ENCODE measurements around the gene S100A6. TPM values are rescaled to one million over a fixed set of nuclear protein-coding genes. Genes with fewer than 3 reads are reported as not detected.

The S100A6 gene
- total RNA-seq, 1 experiment from 2014 or later: 19.2 TPM

GRCh38 chr1:153578490-153578889 lies 42.7 kb upstream of the S100A6 start (continued):
- TF ChIP-seq EMX1 (CRISPR knock-in tag; IDR thresholded peaks at IDR 0.05) (no peak), E2F4 (CRISPR knock-in tag; IDR thresholded peaks at IDR 0.05; ENCODE audit: borderline replicate concordance, low read depth) (no peak), SP1 (CRISPR knock-in tag; conservative IDR thresholded peaks at IDR 0.05) (no peak), FOXP4 (CRISPR knock-in tag; IDR thresholded peaks at IDR 0.05) (no peak), ZNF423 (CRISPR knock-in tag; IDR thresholded peaks at IDR 0.05) (no peak)
- TF ChIP-seq, protein P1, sequence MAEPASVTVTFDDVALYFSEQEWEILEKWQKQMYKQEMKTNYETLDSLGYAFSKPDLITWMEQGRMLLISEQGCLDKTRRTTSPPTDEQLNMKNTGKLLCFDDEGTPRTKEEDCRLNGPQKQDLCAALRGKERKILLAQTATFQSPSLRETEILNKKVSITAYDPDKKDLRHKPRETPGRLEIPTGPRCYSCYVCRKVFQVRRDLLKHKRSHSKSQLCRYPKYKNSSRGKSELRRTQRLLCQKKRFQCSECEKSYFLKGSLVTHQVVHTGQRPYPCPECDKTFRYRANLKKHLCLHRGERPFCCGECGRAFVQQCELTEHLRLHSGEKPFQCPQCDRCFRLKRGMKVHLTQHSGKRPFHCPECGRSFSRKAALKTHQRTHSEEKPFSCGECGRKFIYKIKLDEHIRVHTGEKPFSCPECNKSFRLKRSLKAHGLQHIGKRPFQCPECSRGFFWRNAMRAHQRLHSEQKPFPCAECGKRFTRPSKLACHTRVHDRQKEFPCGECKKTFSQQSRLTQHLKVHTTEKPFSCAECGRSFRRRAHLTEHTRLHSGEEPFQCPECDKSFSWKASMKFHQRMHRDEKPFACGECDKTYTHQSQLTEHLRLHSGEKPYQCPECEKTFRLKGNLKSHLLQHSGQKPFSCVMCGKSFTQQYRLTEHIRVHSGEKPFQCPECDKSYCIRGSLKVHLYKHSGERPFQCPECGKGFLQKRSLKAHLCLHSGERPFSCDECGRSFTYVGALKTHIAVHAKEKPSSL (CRISPR knock-in tag; conservative IDR thresholded peaks at IDR 0.05): no peak
- TF ChIP-seq, protein P2, sequence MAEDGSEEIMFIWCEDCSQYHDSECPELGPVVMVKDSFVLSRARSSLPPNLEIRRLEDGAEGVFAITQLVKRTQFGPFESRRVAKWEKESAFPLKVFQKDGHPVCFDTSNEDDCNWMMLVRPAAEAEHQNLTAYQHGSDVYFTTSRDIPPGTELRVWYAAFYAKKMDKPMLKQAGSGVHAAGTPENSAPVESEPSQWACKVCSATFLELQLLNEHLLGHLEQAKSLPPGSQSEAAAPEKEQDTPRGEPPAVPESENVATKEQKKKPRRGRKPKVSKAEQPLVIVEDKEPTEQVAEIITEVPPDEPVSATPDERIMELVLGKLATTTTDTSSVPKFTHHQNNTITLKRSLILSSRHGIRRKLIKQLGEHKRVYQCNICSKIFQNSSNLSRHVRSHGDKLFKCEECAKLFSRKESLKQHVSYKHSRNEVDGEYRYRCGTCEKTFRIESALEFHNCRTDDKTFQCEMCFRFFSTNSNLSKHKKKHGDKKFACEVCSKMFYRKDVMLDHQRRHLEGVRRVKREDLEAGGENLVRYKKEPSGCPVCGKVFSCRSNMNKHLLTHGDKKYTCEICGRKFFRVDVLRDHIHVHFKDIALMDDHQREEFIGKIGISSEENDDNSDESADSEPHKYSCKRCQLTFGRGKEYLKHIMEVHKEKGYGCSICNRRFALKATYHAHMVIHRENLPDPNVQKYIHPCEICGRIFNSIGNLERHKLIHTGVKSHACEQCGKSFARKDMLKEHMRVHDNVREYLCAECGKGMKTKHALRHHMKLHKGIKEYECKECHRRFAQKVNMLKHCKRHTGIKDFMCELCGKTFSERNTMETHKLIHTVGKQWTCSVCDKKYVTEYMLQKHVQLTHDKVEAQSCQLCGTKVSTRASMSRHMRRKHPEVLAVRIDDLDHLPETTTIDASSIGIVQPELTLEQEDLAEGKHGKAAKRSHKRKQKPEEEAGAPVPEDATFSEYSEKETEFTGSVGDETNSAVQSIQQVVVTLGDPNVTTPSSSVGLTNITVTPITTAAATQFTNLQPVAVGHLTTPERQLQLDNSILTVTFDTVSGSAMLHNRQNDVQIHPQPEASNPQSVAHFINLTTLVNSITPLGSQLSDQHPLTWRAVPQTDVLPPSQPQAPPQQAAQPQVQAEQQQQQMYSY (CRISPR knock-in tag; IDR thresholded peaks at IDR 0.05): no peak

DNA sequence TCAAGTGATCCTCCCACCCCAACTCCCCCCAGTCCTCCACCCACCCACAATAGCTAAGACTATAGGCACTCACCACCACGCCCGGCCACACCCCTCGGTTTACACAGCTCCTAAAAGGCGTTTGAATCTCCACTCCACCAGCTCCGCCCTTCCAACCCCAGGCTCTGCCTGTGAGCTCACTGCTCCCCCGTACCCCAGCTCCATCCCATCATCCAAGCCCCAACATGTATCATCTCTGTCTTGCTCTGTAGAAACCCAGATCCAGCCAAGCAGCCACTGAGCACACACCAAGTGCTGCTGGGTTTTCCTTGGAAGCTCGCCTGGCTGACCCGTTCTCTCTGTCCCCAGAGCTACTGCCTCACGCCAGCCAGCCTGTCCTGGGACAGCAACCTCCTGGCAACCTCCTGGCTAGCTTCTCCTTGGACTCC lies 41.8 kb upstream of the S100A6 start:
- no peak overlapping the region for H3K4me3 Mint-ChIP-seq
- H3K4me1 Mint-ChIP-seq: peaks cover 16% of the 10 kb centered on the region
- ChIA-PET CTCF (interaction anchor here (0.6 to 2.7 kb wide), 10 partner anchors 9 to 83 kb away, joined by 3 to 30 read pairs (median 4); partner anchors contain the start of genes CHTOP, S100A1, S100A13 and S100A14), POLR2A (interaction anchor here (0.8 to 1.1 kb wide), 2 partner anchors 21 to 57 kb away, joined by 3 to 4 read pairs; no protein-coding TSS in a partner anchor)
- no peaks in the 10 kb centered on the region for H3K9me3 Mint-ChIP-seq
- no peak overlapping the region for H3K27ac Mint-ChIP-seq
- DNase-seq (ENCODE audit: low spot score): no peak
- H3K27me3 Mint-ChIP-seq (ENCODE audit: low read depth): 0 out of 2 replicates have a peak, but pooled peaks cover 2% of the 10 kb centered on the region
- no peak for ATAC-seq
- H3K36me3 Mint-ChIP-seq: peaks cover 3% of the 10 kb centered on the region; the same call in 1 of the 2 replicates
- TF ChIP-seq ZNF219 (CRISPR knock-in tag; IDR thresholded peaks at IDR 0.05; ENCODE audit: borderline replicate concordance) (no peak), E2F4 (CRISPR knock-in tag; IDR thresholded peaks at IDR 0.05; ENCODE audit: borderline replicate concordance, low read depth) (no peak), ZNF512 (CRISPR knock-in tag; IDR thresholded peaks at IDR 0.05; ENCODE audit: borderline replicate concordance) (no peak), FOXK1 (CRISPR knock-in tag; IDR thresholded peaks at IDR 0.05) (no peak), NFATC4 (CRISPR knock-in tag; IDR thresholded peaks at IDR 0.05) (no peak), AFF4 (CRISPR knock-in tag; IDR thresholded peaks at IDR 0.05; ENCODE audit: borderline replicate concordance) (no peak), FOXP4 (CRISPR knock-in tag; IDR thresholded peaks at IDR 0.05) (no peak)
- TF ChIP-seq, protein P3, sequence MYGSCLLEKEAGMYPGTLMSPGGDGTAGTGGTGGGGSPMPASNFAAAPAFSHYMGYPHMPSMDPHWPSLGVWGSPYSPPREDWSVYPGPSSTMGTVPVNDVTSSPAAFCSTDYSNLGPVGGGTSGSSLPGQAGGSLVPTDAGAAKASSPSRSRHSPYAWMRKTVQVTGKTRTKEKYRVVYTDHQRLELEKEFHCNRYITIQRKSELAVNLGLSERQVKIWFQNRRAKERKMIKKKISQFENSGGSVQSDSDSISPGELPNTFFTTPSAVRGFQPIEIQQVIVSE (CRISPR knock-in tag; IDR thresholded peaks at IDR 0.05; ENCODE audit: borderline replicate concordance): no peak
